K562 (cell line): ENCODE results near the gene IL17RC. TPM values are rescaled to one million over a fixed set of nuclear protein-coding genes. Genes with fewer than 3 reads are reported as not detected.
A peak's percentile ranks its signal among the peaks of the same experiment; 100 is the strongest.

Source experiments
- CXXC5 ChIP-seq: fragments of 250-450 bp; sonication (Bioruptor Pico); IDR thresholded peaks from 2 replicates; pipeline ENCODE4 v1.8.0; 2022; ENCODE audit warnings: inconsistent platforms, mild to moderate bottlenecking, moderate library complexity
- ELF1 ChIP-seq: fragments of 200-800 bp; sonication (Bioruptor generic); IDR thresholded peaks from 2 replicates; pipeline ENCODE4 v1.6.1; 2016; ENCODE audit warnings: missing genetic modification characterization, missing compliant biosample characterization
- ESRRA ChIP-seq: fragments of 450-650 bp; IDR thresholded peaks from 2 replicates; pipeline ENCODE4 v1.6.1; 2014; ENCODE audit warnings: low read depth, mild to moderate bottlenecking, moderate library complexity, borderline replicate concordance
- HNRNPL ChIP-seq: fragments of 200-400 bp; formaldehyde crosslinking; IDR thresholded peaks from 2 replicates; pipeline ENCODE4 v1.6.1; 2017; ENCODE audit warnings: low read depth, mild to moderate bottlenecking, low read length
- MAFK ChIP-seq: IDR thresholded peaks from 2 replicates; pipeline ENCODE4 v1.6.1; 2011; ENCODE audit warnings: low read length, improper control_type of control experiment
- MLLT1 ChIP-seq, 2 experiments: fragments of 450-650 bp; IDR thresholded peaks; 2 replicates each; pipeline ENCODE4 v1.6.1; 2016
- NELFE ChIP-seq: IDR thresholded peaks from 2 replicates; pipeline ENCODE4 v1.6.1; 2011; ENCODE audit warnings: mild to moderate bottlenecking; ENCODE audit not compliant: insufficient read depth, insufficient read length
- NEUROD1 ChIP-seq: fragments of 150-350 bp; IDR thresholded peaks from 2 replicates; pipeline ENCODE4 v1.6.1; 2014; ENCODE audit warnings: borderline replicate concordance, low read length, low read depth; ENCODE audit not compliant: partially characterized antibody
- NFE2 ChIP-seq: IDR thresholded peaks from 2 replicates; pipeline ENCODE4 v1.6.1; 2014; ENCODE audit warnings: antibody characterized with exemption, low read depth
- PBX2 ChIP-seq, 2 experiments: IDR thresholded peaks in 1 of 2; conservative IDR thresholded peaks in 1 of 2; 2 replicates each; pipeline ENCODE4 v1.6.1; 2016; ENCODE audit warnings: low read depth in 2 of 2, mild to moderate bottlenecking in 1 of 2, missing compliant biosample characterization in 1 of 2, missing genetic modification characterization in 1 of 2, moderate library complexity in 1 of 2
- POLR2A ChIP-seq: fragments of 450-650 bp; conservative IDR thresholded peaks from 2 replicates; pipeline ENCODE4 v1.6.1; 2016
- POLR2AphosphoS5 ChIP-seq: IDR thresholded peaks from 2 replicates; pipeline ENCODE4 v1.6.1; 2011; ENCODE audit warnings: mild to moderate bottlenecking, low read depth, low read length, moderate library complexity; ENCODE audit not compliant: control insufficient read depth, insufficient read depth
- TAF1 ChIP-seq: IDR thresholded peaks from 2 replicates; pipeline ENCODE4 v1.6.1; 2011; ENCODE audit warnings: mild to moderate bottlenecking, low read length, moderate library complexity; ENCODE audit not compliant: insufficient read depth, control insufficient read depth, severe bottlenecking; ENCODE audit errors: extremely low read depth
- TAL1 ChIP-seq: fragments of 450-650 bp; IDR thresholded peaks from 2 replicates; pipeline ENCODE4 v1.6.1; 2016; ENCODE audit warnings: mild to moderate bottlenecking
- TCFL5 ChIP-seq: fragments of 250-450 bp; sonication (Bioruptor Pico); conservative IDR thresholded peaks from 2 replicates; pipeline ENCODE4 v1.6.1; 2021; ENCODE audit warnings: mild to moderate bottlenecking, moderate library complexity, matching md5 sums
- THRAP3 ChIP-seq: fragments of 450-650 bp; IDR thresholded peaks from 2 replicates; pipeline ENCODE4 v1.6.1; 2016; ENCODE audit warnings: mild to moderate bottlenecking, inconsistent platforms, borderline replicate concordance
- TOE1 ChIP-seq, 2 experiments: fragments of 450-650 bp in 1 of 2; sonication (generic) in 1 of 2; formaldehyde crosslinking in 1 of 2; IDR thresholded peaks; 2 replicates each; pipeline versions ENCODE4 v1.7.1 to v1.8.0; 2016 to 2022; ENCODE audit warnings: borderline replicate concordance in 2 of 2, mild to moderate bottlenecking in 2 of 2, antibody characterized with exemption in 1 of 2, inconsistent platforms in 1 of 2, low read depth in 1 of 2, missing genetic modification reagents in 1 of 2, moderate library complexity in 1 of 2
- ZEB2 ChIP-seq: fragments of 450-650 bp; IDR thresholded peaks from 2 replicates; pipeline ENCODE4 v1.6.1; 2016
- ZNF121 ChIP-seq: sonication (generic); formaldehyde crosslinking; conservative IDR thresholded peaks from 2 replicates; pipeline ENCODE4 v1.8.0; 2022; ENCODE audit warnings: missing genetic modification reagents
- ZNF143 ChIP-seq: sonication (generic); formaldehyde crosslinking; IDR thresholded peaks from 2 replicates; pipeline ENCODE4 v1.9.0; 2022; ENCODE audit warnings: mild to moderate bottlenecking, missing genetic modification reagents
- ZNF347 ChIP-seq: fragments of 450-650 bp; formaldehyde crosslinking; IDR thresholded peaks from 2 replicates; pipeline ENCODE4 v1.4.0; 2020; ENCODE audit warnings: low read depth, mild to moderate bottlenecking, moderate library complexity
- ZNF354B ChIP-seq: fragments of 250-450 bp; sonication (Bioruptor Pico); IDR thresholded peaks from 2 replicates; pipeline ENCODE4 v1.4.0; 2020
- ZNF76 ChIP-seq: fragments of 250-450 bp; sonication (Bioruptor Pico); IDR thresholded peaks from 2 replicates; pipeline ENCODE4 v1.4.0; 2020; ENCODE audit warnings: mild to moderate bottlenecking, moderate library complexity, borderline replicate concordance
- polyA plus RNA-seq, 8 experiments: library from polyadenylated mRNA; depleted of rRNA in 4 of 8; stranded (reverse) in 5 of 8; unstranded in 3 of 8; fragments of >200 nt; fragmentation: Nextera tagmentation in 2 of 8; fragmentation: Illumina TruSeq in 1 of 8; extraction: Ambion mirVana in 2 of 8; extraction: Trizol in 1 of 8; gene quantifications; 2 replicates each; pipeline versions ENCODE4 v1.2.1 to v1.2.3, GENCODE V29; 2011 to 2014; ENCODE audit warnings: inconsistent platforms in 1 of 8, missing spikeins in 1 of 8
- total RNA-seq, 7 experiments: library from RNA; depleted of rRNA in 6 of 7; stranded (reverse); fragments of >200 nt in 6 of 7; fragmentation: Illumina TruSeq in 2 of 7; extraction: Trizol in 2 of 7; gene quantifications; 2 replicates each; pipeline versions ENCODE4 v1.2.1 to v1.2.3, GENCODE V29; 2011 to 2021; ENCODE audit warnings: low replicate concordance in 1 of 7

Gene IL17RC
- total and polyA plus RNA-seq, 9 of the 15 experiments (the other 6 are each of a cell fraction or from before 2014, with no cell fraction given): 0.15 to 11.4 (median 7.1) TPM; not detected in 1

DNA sequence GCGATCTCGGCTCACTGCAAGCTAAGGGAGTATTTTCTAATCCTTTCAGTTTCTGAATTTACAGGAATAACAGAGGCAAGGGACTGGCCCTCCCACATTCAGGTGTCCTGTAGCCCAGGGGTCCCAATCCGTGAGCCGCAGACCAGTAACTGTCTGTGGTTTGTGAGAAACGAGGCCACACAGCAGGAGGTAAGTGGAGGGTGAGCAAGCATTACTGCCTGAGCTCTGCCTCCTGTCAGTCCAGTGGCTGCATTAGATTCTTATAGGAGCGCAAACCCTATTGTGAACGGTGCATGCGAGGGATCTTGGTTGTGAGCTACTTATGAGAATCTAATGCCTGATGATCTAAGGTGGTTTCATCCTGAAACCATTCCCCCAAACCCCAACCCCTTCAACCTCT is 5.0 kb upstream of the IL17RC start (continued):
- TF ChIP-seq ZNF143 (CRISPR knock-in tag) (no peak), MAFK (0 out of 2 replicates have a peak, but pooled peaks have one; percentile 20), POLR2AphosphoS5 (no peak), ZNF76 (CRISPR knock-in tag) (no peak), THRAP3 (no peak), TCFL5 (CRISPR knock-in tag) (no peak), TAF1 (peak; percentile 29), TOE1 (IDR thresholded peaks at IDR 0.05; ENCODE audit: borderline replicate concordance) (no peak), TOE1 (CRISPR knock-in tag; IDR thresholded peaks at IDR 0.05; ENCODE audit: borderline replicate concordance, low read depth) (no peak), NELFE (no peak), PBX2 (CRISPR knock-in tag; IDR thresholded peaks at IDR 0.05; ENCODE audit: low read depth) (no peak), PBX2 (tag; conservative IDR thresholded peaks at IDR 0.05; ENCODE audit: low read depth) (0 out of 2 replicates have a peak, but pooled peaks have one; percentile 15), POLR2A (no peak), TAL1 (no peak), ESRRA (no peak; the same call in 1 of the 2 replicates), CXXC5 (CRISPR knock-in tag) (0 out of 2 replicates have a peak, but pooled peaks have one; percentile 20), ZNF121 (CRISPR knock-in tag) (peak; percentile 62; the same call in 1 of the 2 replicates), MLLT1 (IDR thresholded peaks at IDR 0.05) (no peak), HNRNPL (no peak), ZNF347 (CRISPR knock-in tag) (no peak), NEUROD1 (no peak), ZNF354B (no peak), ZEB2 (no peak), NFE2 (peak; percentile 77), ELF1 (tag) (no peak)
